GM23248 (cell line): ENCODE measurements around the gene C20orf141.

Experiments used
- EZH2 ChIP-seq: fragments of 200-600 bp; sonication (generic); IDR thresholded peaks from 2 replicates; pipeline ENCODE4 v1.6.1; 2018; ENCODE audit warnings: antibody characterized with exemption, mild to moderate bottlenecking; ENCODE audit not compliant: insufficient read depth, poor library complexity, severe bottlenecking
- EZH2phosphoT487 ChIP-seq: fragments of 200-600 bp; sonication (generic); IDR thresholded peaks from 2 replicates; pipeline ENCODE4 v1.6.1; 2018; ENCODE audit warnings: antibody characterized with exemption, moderate library complexity, mild to moderate bottlenecking, low read depth; ENCODE audit not compliant: insufficient read depth

DNA sequence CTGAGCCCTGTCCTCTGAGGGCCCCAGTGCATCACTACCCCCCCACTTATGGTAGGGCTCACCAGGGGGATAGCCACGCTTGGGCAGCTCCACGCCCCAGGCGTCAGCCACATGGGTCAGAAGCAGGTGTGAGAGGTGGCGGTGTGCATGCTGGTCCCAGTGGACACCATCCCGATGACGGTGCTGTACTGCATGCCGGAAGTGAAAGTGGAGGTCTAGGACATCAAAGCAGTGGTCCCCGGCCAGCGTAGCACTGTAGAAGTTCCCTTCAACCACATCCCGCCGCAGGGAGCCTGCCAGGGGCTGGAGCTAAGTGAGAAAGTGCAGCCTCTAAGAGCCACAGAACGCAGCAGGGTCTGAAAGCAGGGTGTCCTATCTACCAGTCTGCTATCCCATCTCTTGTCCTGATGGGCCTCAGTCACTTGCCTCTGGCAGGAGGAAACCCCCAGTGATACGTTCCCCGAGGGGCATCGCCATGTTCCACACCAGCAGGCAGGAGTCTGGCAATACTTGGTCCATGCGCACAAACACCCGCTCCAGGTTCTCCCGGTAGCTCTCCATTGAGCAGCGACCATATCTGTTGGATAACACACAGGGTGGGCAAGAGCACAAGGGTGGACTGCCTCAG, 23.5 kb downstream of the C20orf141 start:
- no peak for TF ChIP-seq EZH2
- no peak for TF ChIP-seq EZH2phosphoT487
